HG02610 (cell line): ENCODE results near the gene CMSS1.

ENCODE experiments used
- ATAC-seq: cut with Tn5 transposase; IDR thresholded peaks from one replicate; pipeline ENCODE4 v1.9.1; 2021; ENCODE audit warnings: mild to moderate bottlenecking, moderate library complexity; ENCODE audit not compliant: unreplicated experiment

The CMSS1 gene

GRCh38 chr3:99928771-99929744, 111.4 kb downstream of the CMSS1 start:
- no peak for ATAC-seq

DNA sequence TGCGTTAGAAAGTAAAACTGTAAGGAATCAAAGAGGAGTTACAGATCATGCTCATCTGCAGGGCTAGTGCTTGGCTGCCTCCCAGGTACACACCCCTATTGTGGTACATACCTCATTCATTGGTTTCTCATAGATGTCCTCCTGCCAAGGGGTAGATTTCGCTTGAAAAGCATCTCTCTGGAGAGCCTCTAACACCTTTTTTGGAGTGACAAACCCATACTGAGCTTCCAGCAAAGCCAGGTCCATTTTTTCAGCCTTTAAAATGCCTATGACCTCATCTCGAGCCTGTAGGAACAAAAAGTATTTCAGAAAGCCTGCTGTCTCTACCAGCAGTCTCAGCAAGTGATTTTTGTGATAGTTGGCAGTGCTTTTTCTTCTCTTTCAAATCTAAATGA, 112.1 kb downstream of the CMSS1 start:
- no peak for ATAC-seq

GRCh38 chr3:99931059-99931458, 113.4 kb downstream of the CMSS1 start:
- ATAC-seq: no peak

- no peak for ATAC-seq
Measured at GRCh38 chr3:99933971-99934750, 116.5 kb downstream of the CMSS1 start.

DNA sequence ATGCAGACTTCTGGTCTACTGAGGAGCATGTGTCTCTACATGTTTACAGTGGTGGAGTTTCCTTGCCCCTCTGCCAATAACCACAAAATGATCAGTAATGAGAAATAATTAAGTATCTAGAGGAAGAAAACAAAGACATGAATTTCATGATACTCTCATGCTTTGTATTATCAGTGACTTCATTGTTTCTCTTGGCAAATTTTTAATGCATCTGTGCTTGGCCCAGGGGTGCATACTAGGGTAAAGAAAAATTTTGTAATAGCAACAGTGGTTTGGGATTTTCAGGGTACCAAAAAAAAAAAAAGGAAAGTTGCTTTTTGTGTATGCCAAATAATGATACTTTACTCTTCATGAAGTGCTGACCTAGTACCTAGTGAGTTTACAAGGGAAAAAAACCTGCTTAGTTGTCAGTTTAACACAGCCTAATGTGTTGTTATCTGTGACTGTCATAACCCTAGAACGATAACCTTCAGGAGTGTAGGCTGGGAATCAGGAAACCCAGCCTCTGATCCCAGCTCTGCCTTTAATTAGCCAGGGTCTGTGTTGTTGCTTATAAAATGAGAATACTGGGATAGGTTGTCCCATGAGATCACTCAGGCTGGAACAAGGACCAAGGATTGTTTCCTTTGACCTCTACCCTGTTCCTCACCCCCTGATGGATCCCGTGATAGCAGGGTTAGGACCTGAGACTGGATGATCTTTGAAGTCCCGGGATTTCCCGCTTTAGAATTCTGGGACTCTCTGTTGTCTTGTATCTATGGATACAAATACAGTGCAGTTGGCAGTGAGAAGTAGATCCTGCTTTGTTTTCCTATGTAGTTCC, 117.5 kb downstream of the CMSS1 start:
- no peak for ATAC-seq

DNA sequence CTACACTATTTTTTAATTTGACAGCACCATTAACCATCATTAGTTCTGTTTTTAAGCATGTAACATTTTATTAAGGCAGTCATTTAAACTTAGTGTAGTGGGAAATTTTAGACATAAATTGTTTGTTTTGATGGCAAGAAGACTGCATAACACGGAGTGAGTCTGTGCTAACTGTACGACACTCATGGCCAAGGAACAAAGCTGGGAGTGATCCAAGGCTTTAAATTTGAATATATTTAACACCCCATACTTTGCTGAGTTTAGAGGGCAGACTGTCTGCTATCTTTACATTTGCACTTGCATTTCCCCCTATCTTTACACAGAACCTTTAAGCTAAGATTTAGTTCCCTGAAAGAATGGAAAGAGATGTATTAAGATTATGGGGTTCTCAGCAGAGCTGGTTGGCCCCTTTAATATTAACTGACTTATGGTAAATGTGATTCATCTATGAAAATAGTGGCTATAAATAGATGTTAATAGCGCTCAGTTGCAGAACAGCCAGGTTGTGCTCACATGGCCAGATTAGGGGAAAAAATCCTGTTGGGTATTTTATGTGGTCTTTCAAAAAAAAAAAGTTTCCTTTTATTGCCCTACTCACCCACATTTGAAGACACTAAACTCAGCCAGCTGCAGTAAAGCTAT, 120.7 kb downstream of the CMSS1 start:
- no peak for ATAC-seq

GRCh38 chr3:99939876-99940275, 122.2 kb downstream of the CMSS1 start:
- no peak for ATAC-seq

GRCh38 chr3:99940350-99940749, 122.7 kb downstream of the CMSS1 start:
- ATAC-seq: no peak

DNA sequence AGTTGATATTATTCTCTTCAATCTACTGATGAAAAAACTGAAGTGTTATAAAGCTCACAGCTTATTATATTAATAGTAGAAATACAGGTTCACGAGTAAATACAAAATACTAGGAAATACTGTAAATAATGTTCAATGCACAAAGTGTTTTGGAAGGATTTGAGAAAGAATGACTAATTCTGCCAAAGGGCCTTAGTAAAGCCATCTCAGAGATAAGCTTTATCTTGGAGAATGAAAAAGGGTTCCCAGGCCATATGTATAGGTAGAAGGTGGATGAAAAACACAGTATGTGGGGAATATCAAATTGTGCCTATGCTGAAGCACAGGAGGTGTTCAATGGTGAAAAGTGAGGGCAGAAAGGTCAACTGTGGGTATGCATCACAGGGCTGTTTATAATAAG, 123.5 kb downstream of the CMSS1 start:
- no peak for ATAC-seq

DNA sequence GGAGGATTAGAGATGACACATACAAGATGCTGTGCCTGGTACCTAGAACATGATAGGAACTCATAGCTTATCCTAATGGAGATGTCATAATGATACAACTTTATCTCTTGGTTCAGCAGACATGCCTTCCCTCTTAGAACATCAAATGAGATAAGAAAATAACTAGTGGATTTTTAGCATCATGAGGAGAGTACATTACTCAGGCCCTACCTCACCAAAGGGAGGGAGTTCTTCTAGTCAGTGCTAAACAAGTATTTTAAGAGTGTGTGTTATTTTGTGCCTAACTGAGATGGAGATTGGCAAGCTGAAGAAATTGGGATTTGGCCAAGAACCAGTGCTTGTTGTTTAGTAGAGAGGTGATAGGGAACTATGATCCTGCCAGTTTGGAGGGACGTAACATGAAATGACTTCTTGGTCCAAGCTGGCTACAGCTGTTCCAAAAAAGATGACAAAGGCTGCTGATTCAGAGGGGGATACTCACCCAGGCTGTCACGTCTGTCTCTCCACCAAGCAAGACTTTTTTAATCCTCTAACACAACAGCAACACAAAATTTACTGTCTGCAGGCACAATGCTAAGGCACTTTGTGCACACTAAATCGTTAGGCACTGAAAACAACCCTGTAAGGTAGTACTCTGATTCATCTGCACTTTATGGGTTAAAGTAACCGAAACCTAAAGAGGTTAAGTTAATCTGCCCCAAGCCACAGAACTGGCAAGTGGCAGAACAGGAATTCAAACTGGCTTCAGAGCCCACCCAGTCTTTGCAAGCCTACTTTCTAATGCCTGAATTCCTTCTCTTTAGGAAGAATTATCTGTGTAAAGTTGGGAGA, 126.5 kb downstream of the CMSS1 start:
- ATAC-seq: no peak

DNA sequence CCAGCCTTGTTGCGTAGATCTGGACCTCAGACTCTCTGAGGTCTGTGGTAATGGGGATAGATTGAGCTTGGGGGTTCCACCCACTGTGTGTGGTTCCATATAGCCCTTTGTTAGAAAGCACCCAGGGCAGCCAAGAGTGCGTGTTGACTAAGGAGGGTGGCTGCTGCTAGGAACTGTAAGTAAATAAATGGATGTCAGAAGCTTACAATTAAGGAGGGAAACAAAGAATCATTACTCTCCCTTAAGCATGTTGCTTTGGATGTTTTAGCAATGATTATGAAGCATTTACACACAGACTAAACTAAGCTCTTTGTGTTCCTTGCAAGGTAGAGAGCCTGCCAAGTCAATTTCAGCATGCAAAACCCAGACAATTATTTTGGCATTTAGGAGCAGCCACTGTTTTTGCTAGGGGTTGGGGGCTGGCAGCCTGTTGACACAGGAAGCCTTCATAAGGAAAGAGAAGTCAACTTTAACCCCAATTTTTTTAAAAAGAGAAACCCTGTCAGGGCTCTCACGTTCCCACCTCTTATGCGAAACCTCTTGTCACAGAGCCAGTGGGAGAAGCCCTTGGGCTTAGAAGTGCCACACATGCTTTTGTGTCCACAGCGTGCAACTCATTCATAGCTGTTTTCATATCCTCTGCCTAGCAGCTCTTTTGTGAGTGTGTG, 127.8 kb downstream of the CMSS1 start:
- ATAC-seq: no peak

DNA sequence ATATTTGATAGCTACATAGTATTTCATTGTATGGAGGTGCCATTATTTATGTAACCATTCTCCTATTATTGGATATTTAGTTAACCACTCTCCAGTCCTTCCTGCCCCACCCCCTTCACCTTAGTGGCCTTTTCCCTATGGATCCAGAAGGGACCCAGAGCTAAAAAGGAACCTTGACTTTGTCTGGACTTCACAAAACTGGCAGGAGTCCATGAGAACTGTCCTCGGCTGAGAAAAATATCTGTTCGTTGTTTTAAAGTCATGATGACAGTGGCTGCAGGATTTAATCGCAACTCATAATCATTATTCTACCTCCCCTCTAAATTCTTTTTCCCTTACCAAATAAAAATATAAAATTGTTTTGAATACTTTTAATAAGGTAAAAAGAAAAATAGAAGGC, 129.7 kb downstream of the CMSS1 start:
- ATAC-seq: no peak

DNA sequence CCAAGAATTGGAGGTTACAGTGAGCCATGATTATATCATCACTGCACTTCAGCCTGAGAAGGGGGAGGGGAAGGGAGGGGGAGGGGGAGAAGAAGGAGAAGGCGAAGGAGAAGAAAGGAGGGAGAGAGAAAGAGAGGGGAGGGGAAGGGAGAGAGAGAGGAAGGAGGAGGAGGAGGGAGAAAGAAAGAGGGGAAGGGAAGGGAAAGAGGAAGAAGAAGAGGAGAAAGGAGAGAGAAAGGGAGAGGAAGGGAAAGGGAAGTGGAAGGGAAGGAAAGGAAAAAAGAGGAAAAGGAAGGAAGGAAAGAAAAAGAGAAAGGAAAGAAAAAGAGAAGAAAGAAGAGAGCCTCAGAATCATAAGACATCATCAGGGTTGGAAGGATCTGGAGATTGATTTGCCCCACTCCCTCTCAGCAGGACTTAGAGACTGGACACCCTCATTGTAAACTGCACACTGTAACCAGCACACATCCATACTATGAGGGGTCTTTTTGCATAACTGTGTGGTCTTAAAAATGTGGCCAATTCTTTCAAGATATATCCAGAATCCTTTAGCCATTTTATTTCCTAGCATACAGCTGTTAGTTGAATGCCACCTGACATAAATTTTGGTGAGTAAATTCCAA, 130.9 kb downstream of the CMSS1 start:
- no peak for ATAC-seq

GRCh38 chr3:99949956-99950670, 132.5 kb downstream of the CMSS1 start:
- ATAC-seq: no peak

DNA sequence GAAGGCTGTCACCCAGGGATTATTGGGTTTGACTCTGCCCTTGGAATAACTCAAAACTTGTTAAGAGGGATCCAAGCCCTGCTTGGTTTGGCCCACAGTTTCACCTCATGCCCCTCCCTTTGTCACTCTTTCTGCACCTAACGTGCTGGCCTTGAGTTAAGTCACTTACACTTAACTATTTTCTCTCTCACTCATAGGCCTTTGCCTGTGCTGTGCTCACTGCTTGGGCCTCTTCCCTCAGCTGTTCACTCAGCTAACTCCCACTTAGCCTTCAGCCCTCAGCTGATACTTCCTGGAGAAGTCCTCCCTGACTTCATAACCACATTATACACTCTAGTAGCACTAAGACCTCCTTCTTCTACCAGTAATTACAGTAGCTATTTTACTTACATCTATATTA, 133.3 kb downstream of the CMSS1 start:
- no peak for ATAC-seq

GRCh38 chr3:99951701-99952100, 134.0 kb downstream of the CMSS1 start:
- ATAC-seq: no peak

DNA sequence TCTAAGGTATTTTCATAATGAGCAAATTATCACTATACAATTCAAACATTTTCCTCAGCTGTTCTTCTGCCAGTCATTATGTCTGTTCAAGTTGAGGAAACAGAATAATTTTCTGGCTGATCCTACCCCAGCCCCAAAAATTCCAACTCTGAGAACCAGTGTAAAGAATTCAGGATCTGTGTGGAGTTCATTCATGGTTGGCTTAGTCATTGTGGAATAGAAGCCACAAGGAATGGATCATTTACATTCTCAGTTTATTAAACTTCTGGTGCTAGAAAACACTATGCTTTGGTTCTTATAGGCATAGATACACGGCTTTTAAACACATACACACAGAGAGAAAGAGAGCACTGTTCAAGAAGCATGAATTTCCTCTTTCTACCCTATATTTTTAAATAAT, 134.6 kb downstream of the CMSS1 start:
- ATAC-seq: no peak

GRCh38 chr3:99953596-99953995, 135.9 kb downstream of the CMSS1 start:
- no peak for ATAC-seq
